Stomach smooth muscle (tissue), 2 donors: ENCODE data around the gene PCP2.

ENCODE experiments used
- H3K27ac ChIP-seq: one replicate; pipeline ENCODE4 v1.7.0; 2013; ENCODE audit warnings: mild to moderate bottlenecking, low read length, inconsistent platforms
- H3K27me3 ChIP-seq, 2 donors: one replicate each; pipeline ENCODE4 v1.7.0; 2013; ENCODE audit warnings: low read length in 2 of 2; ENCODE audit not compliant: insufficient read depth in 2 of 2, control insufficient read depth in 1 of 2
- H3K36me3 ChIP-seq, 2 donors: one replicate each; pipeline ENCODE4 v1.7.0; 2013; ENCODE audit warnings: low read length in 2 of 2; ENCODE audit not compliant: control insufficient read depth in 2 of 2, insufficient read depth in 2 of 2
- H3K4me1 ChIP-seq: one replicate; pipeline ENCODE4 v1.7.0; 2013; ENCODE audit warnings: low read length; ENCODE audit not compliant: control insufficient read depth, insufficient read depth
- H3K4me3 ChIP-seq, 2 donors: one replicate each; pipeline ENCODE4 v1.7.0; 2013; ENCODE audit warnings: low read length in 2 of 2
- H3K9ac ChIP-seq, 2 donors: one replicate each; pipeline ENCODE4 v1.7.0; 2013; ENCODE audit warnings: low read length in 2 of 2, mild to moderate bottlenecking in 1 of 2
- H3K9me3 ChIP-seq, 2 donors: one replicate each; pipeline ENCODE4 v1.7.0; 2013; ENCODE audit warnings: low read length in 2 of 2; ENCODE audit not compliant: control insufficient read depth in 2 of 2
- donor health status: healthy.
- donor health status: Pancreatic carcinoma.

Gene PCP2

GRCh38 chr19:7633698-7634097 lies at the start of gene PCP2:
Gene PCP2, minus strand, starts transcription at chr19:7633719. Its CDS starts 262 bp downstream, at chr19:7633457.
- Histone ChIP-seq H3K9me3 (no peaks in the 10 kb centered on the region), H3K36me3 (no peaks in the 10 kb centered on the region), H3K4me3 (no peak within 1 kb of the TSS), H3K9ac (no peak within 1 kb of the TSS), H3K27me3 (peaks cover 15 to 27% of the 10 kb centered on the region in 2 donors), H3K27ac (no peak within 1 kb of the TSS), H3K4me1 (peaks cover 16% of the 10 kb centered on the region)

GRCh38 chr19:7682175-7682855 lies 48.8 kb upstream of the PCP2 start:
- Histone ChIP-seq H3K9ac (peak overlapping the region in 1 of 2 donors; percentile 94), H3K4me1 (peaks cover 13% of the 10 kb centered on the region), H3K27me3 (peaks cover 14 to 18% of the 10 kb centered on the region in 2 donors), H3K4me3 (peak overlapping the region; percentile 82 to 98), H3K36me3 (peaks cover 3 to 12% of the 10 kb centered on the region in 2 donors), H3K27ac (no peak overlapping the region), H3K9me3 (no peaks in the 10 kb centered on the region)

DNA sequence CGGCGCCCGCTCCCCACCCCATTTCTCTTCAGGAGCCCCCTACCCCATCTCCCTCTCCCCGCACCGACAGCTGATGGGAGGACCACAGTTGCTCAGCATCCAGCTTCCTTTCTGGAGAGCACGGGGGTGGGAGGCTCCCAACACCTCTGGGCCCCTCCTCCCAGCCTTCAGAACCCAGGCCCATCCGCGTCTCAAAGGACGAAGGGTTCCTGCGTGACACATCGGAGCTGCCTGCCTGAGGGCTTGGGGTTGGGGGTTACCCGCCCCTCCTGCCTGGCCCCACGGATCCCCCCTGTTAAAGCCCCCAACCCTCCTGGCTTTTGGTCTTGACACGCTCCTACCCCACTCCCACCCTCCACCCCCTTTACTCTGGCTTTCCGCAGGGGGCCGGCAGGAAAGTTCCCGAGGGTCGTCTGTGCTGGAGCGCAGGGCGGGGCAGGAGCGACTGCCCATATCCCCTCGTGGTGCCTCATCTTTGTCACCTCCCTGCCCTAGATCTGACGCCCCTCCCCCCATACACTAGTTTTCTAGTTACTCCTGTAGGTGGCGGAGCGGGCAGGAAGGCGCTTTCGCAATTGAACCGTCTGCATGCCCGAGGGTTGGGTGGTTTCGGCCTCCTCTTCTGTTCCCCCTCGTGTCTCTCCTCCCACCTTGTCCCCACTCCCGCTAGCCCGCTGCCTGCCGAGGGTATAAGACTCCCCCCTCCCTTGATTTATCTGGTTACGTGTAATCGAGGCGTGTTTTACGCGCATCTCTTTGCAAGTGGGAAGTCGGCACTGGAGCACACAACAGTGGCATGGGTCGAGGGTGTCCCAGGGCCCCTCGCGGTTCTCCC lies 48.0 kb upstream of the PCP2 start:
- Histone ChIP-seq H3K9ac (peak overlapping the region; percentile 84 to 94), H3K36me3 (peaks cover 3 to 12% of the 10 kb centered on the region in 2 donors), H3K27me3 (peaks cover 18 to 22% of the 10 kb centered on the region in 2 donors), H3K4me3 (peak overlapping the region; percentile 82 to 98), H3K27ac (peak overlapping the region; percentile 53), H3K9me3 (no peaks in the 10 kb centered on the region), H3K4me1 (peaks cover 13% of the 10 kb centered on the region)

- Histone ChIP-seq H3K36me3 (peaks cover 3 to 12% of the 10 kb centered on the region in 2 donors), H3K4me3 (peak within 1 kb of the TSS; percentile 82 to 98), H3K9me3 (no peaks in the 10 kb centered on the region), H3K9ac (peak within 1 kb of the TSS; percentile 84 to 94), H3K4me1 (peaks cover 13% of the 10 kb centered on the region), H3K27ac (peak within 1 kb of the TSS; percentile 53), H3K27me3 (peaks cover 20 to 24% of the 10 kb centered on the region in 2 donors)
Observed at GRCh38 chr19:7680606-7681339, 47.3 kb upstream of the PCP2 start, which contains the start of gene TRAPPC5. Gene TRAPPC5, plus strand, starts transcription at chr19:7680833. Its CDS starts 1,421 bp downstream, at chr19:7682254.

DNA sequence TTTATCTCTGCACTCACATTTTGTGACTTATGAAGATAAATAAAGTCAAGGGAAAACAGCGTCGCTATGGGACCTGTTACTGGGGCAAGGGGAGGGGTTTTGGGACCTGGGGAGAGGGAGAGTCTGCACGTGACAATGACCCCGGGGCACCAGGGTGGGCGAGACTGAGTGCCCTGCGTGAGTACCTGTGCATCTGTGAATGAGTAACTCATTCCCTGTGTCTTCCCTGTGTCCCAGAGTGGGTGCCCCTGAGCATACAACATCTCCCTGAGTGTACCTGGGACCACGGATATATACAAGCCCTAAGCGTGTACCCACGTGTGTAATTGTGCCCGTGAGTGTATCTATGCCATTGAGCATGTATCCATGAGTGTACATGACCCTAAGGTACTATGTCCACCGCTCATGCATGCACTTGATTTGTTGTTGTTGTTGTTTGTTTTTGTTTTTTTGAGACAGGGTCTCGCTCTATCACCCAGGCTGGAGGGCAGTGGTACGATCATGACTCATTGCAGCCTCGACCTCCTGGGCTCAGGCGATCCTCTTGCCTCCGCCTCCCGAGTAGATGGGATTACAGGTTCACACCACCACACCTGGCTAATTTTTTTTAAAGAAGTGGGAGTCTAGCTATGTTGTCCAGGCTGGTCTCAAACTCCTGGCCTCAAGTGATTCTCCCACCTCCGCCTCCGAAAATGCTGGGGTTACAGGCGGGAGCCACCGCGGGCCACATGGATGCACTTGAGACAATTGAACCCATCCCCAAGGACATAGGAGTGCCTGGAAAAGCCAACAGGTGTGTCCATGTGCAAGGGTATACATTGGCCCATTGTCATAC lies 46.5 kb upstream of the PCP2 start:
- Histone ChIP-seq H3K4me3 (peak overlapping the region; percentile 82 to 98), H3K9me3 (no peaks in the 10 kb centered on the region), H3K4me1 (peaks cover 13% of the 10 kb centered on the region), H3K27me3 (peaks cover 20 to 24% of the 10 kb centered on the region in 2 donors), H3K27ac (no peak overlapping the region), H3K36me3 (peaks cover 3 to 12% of the 10 kb centered on the region in 2 donors), H3K9ac (peak overlapping the region; percentile 42 to 94)

DNA sequence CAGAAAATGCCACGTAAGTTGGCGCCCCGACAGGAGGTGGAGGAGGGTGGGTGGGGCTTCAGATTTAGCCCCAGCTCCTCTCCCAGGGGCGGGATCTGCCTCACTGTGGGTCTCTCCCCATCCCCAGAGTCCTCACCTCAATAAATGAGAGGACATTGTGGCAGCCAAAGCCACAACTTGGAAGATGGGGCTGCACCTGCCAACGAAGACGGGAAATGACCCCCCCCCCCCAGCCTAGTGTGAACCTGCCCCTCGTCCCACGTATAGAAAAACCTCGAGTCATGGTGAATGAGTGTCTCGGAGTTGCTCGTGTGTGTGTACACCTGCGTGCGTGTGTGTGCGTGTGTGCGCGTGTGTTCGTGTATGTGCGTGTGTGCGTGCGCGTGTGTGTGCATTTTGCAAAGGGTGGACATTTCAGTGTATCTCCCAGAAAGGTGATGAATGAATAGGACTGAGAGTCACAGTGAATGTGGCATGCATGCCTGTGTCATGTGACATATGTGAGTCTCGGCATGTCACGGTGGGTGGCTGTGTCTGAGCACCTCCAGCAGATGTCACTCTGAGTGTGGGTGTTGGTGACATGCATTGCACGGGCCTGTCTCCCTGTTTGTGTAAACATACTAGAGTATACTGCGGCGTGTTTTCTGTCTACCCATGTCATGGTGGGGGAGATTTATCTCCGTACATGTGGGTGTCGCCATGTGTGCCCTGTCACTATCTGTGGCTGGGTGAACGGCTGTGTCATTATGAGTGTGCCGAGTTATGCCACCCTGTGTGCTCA lies 45.6 kb upstream of the PCP2 start:
- Histone ChIP-seq H3K9ac (no peak overlapping the region), H3K4me1 (peaks cover 13% of the 10 kb centered on the region), H3K9me3 (no peaks in the 10 kb centered on the region), H3K36me3 (peaks cover 3 to 12% of the 10 kb centered on the region in 2 donors), H3K4me3 (no peak overlapping the region), H3K27ac (no peak overlapping the region), H3K27me3 (peaks cover 20 to 24% of the 10 kb centered on the region in 2 donors)

- H3K9ac ChIP-seq, result no peak overlapping the region
- H3K4me3 ChIP-seq, result no peak overlapping the region
- peaks cover 24% of the 10 kb centered on the region in 2 donors for H3K27me3 ChIP-seq
- peaks cover 13% of the 10 kb centered on the region for H3K4me1 ChIP-seq
- peaks cover 3 to 4% of the 10 kb centered on the region in 2 donors for H3K36me3 ChIP-seq
- no peaks in the 10 kb centered on the region for H3K9me3 ChIP-seq
- no peak overlapping the region for H3K27ac ChIP-seq
Observed at GRCh38 chr19:7677669-7678311, 44.3 kb upstream of the PCP2 start.

GRCh38 chr19:7676854-7677253 lies 43.3 kb upstream of the PCP2 start, which contains the start of gene MCEMP1:
Gene MCEMP1, plus strand, starts transcription at chr19:7677090. Its CDS starts 31 bp downstream, at chr19:7677121.
- Histone ChIP-seq H3K4me1 (peaks cover 11% of the 10 kb centered on the region), H3K27me3 (peaks cover 24 to 27% of the 10 kb centered on the region in 2 donors), H3K27ac (no peak within 1 kb of the TSS), H3K9ac (no peak within 1 kb of the TSS), H3K9me3 (no peaks in the 10 kb centered on the region), H3K4me3 (no peak within 1 kb of the TSS), H3K36me3 (no peaks in the 10 kb centered on the region)

DNA sequence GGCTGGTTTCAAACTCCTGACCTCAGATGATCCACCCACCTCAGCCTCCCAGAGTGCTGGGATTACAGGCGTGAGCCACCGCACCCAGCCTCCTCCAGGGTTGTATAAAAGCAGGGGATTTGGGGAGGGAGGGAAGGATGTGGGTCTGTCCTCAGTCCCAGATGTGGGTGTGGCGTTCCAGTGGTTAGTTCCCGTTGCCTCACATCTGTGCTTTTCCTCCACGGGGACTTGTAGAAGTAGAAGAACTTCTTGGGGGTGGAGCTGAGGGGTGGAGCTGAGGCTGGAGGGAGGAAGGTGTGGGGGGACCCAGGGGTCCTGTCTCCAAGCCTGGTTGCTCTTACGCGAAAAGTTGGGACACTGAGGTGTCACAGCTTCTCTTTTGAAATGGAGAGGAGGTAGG lies 42.9 kb upstream of the PCP2 start:
- Histone ChIP-seq H3K4me1 (peaks cover 9% of the 10 kb centered on the region), H3K27me3 (peaks cover 24 to 29% of the 10 kb centered on the region in 2 donors), H3K9ac (no peak overlapping the region), H3K4me3 (no peak overlapping the region), H3K36me3 (no peaks in the 10 kb centered on the region), H3K9me3 (no peaks in the 10 kb centered on the region), H3K27ac (no peak overlapping the region)
